Left forelimb (tissue), 1 donor: ENCODE data around the gene NECTIN1.
"Not testable (repeated sequence)": the region's sequence is repeated elsewhere in the genome, so short reads cannot be mapped to it uniquely, and the experiment has no call there.

ENCODE experiments used
- DNase-seq: peaks from one replicate; pipeline ENCODE4 v3.0.0-alpha.2; 2018; ENCODE audit warnings: low spot score

Gene NECTIN1

GRCh38 chr11:119616586-119617339 is 112.2 kb downstream of the NECTIN1 start:
- no peak for DNase-seq

GRCh38 chr11:119615882-119616196 is 113.2 kb downstream of the NECTIN1 start:
- DNase-seq: no peak

- no peak for DNase-seq
Measured at GRCh38 chr11:119615003-119615881, 113.8 kb downstream of the NECTIN1 start.

GRCh38 chr11:119614222-119615002 is 114.6 kb downstream of the NECTIN1 start:
- no peak for DNase-seq

- no peak for DNase-seq
Measured at GRCh38 chr11:119612814-119613213, 116.2 kb downstream of the NECTIN1 start.

GRCh38 chr11:119610836-119611426 is 118.1 kb downstream of the NECTIN1 start:
- no peak for DNase-seq

- no peak for DNase-seq
Measured at GRCh38 chr11:119608781-119609180, 120.2 kb downstream of the NECTIN1 start.

- DNase-seq: no peak
Measured at GRCh38 chr11:119608201-119608600, 120.8 kb downstream of the NECTIN1 start.

- no peak for DNase-seq
Measured at GRCh38 chr11:119607726-119608125, 121.3 kb downstream of the NECTIN1 start.

- DNase-seq: no peak
Measured at GRCh38 chr11:119605137-119605665, 123.8 kb downstream of the NECTIN1 start.

- DNase-seq: no peak
Measured at GRCh38 chr11:119602745-119603373, 126.1 kb downstream of the NECTIN1 start.

GRCh38 chr11:119599864-119600541 is 129.0 kb downstream of the NECTIN1 start:
- DNase-seq: no peak

- not testable (repeated sequence) for DNase-seq
Measured at GRCh38 chr11:119595941-119596340, 133.1 kb downstream of the NECTIN1 start.

- no peak for DNase-seq
Measured at GRCh38 chr11:119594639-119595249, 134.3 kb downstream of the NECTIN1 start.

GRCh38 chr11:119593346-119593745 is 135.7 kb downstream of the NECTIN1 start:
- DNase-seq: no peak

- no peak for DNase-seq
Measured at GRCh38 chr11:119592642-119593041, 136.4 kb downstream of the NECTIN1 start.

- no peak for DNase-seq
Measured at GRCh38 chr11:119591836-119592310, 137.1 kb downstream of the NECTIN1 start.

- DNase-seq: no peak
Measured at GRCh38 chr11:119590651-119591351, 138.2 kb downstream of the NECTIN1 start.

- no peak for DNase-seq
Measured at GRCh38 chr11:119589001-119589400, 140.0 kb downstream of the NECTIN1 start.
